ENCODE data around the gene FAM174B. TPM values are rescaled to one million over a fixed set of nuclear protein-coding genes. Genes with fewer than 3 reads are reported as not detected.
A peak's percentile ranks its signal among the peaks of the same experiment; 100 is the strongest.

Gene FAM174B
- total and polyA plus RNA-seq, 4 donors = 19.0 to 59.6 (median 42.3) TPM

- ATAC-seq (ENCODE audit: insufficient read depth, low FRiP score) (no peak), DNase-seq (no peak)
- 70 to 80% methylated on average over 5 of the region's 5 CpGs for WGBS, 2 donors
- H3K36me3 ChIP-seq (ENCODE audit: control insufficient read depth in 4 of 4, insufficient read depth in 4 of 4, low read length in 4 of 4) = no peaks in the 10 kb centered on the region
- H3K27me3 ChIP-seq (ENCODE audit: control insufficient read depth in 3 of 3, insufficient read depth in 3 of 3, low read length in 2 of 3) = no peaks in the 10 kb centered on the region
- no peak overlapping the region for H3K9ac ChIP-seq (ENCODE audit: insufficient read depth in 1 of 2, low read length in 2 of 2)
- no peaks in the 10 kb centered on the region for H3K9me3 ChIP-seq (ENCODE audit: control insufficient read depth in 4 of 4, insufficient read depth in 3 of 4, low read length in 3 of 4)
- H3K27ac ChIP-seq (ENCODE audit: low read depth in 1 of 2, low read length in 1 of 2) = no peak overlapping the region
- H3K4me3 ChIP-seq = no peak overlapping the region
- TF ChIP-seq CTCF (IDR thresholded peaks at IDR 0.05; ENCODE audit: control extremely low read depth, extremely low read depth) = no peak
- peaks cover 0 to 4% (median 0%) of the 10 kb centered on the region in 5 donors for H3K4me1 ChIP-seq (ENCODE audit: control insufficient read depth in 5 of 5, insufficient read depth in 5 of 5, low read length in 5 of 5)
Observed at GRCh38 chr15:92603743-92604470, 51.7 kb downstream of the FAM174B start.

DNA sequence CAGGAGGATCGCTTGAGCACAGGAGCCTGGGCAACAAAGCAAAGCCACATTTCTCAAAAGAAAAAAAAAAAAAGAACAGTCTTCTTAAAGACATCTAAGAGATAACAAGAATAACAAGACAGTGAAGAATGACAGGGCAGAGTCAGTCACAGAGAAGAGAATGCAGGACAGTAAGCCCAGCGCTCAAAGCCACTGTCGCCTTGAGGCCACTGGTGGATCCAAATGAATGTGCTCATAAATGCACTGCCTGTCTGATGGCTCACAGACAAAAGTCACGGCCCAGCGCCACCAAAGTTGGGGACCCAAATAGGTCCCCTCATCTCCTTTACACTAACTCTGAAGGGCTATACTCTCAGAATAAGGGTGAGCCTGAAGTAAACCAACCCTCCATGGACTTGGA lies 52.3 kb downstream of the FAM174B start:
- no peak for ATAC-seq (ENCODE audit: insufficient read depth, low FRiP score)
- DNase-seq = no peak

DNA sequence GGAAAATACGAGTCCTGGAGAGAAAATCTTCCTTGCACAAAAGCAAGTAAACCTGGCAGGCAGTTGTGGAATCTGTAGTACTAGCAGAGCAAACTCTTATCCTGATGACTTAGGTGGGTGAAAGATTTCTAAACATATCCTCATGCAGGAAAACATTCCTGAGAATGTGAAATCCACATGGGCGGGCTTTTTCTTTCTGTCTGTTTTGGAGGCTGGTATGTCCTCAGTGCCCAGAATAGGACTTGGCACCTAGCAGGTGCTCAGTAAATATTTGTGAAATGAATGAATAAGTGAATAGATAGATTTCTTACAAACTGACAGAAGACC lies 53.3 kb downstream of the FAM174B start:
- H3K9ac ChIP-seq (ENCODE audit: insufficient read depth in 1 of 2, low read length in 2 of 2) = no peak overlapping the region
- H3K36me3 ChIP-seq (ENCODE audit: control insufficient read depth in 4 of 4, insufficient read depth in 4 of 4, low read length in 4 of 4) = no peaks in the 10 kb centered on the region
- no peaks in the 10 kb centered on the region for H3K9me3 ChIP-seq (ENCODE audit: control insufficient read depth in 4 of 4, insufficient read depth in 3 of 4, low read length in 3 of 4)
- no peak for TF ChIP-seq CTCF (IDR thresholded peaks at IDR 0.05; ENCODE audit: control extremely low read depth, extremely low read depth)
- peak overlapping the region in 1 of 2 donors; percentile 46 for H3K27ac ChIP-seq (ENCODE audit: low read depth in 1 of 2, low read length in 1 of 2)
- DNase-seq (no peak), ATAC-seq (ENCODE audit: insufficient read depth, low FRiP score) (no peak)
- no peaks in the 10 kb centered on the region for H3K27me3 ChIP-seq (ENCODE audit: control insufficient read depth in 3 of 3, insufficient read depth in 3 of 3, low read length in 2 of 3)
- 61 to 78% methylated on average over 2 of the region's 2 CpGs for WGBS, 2 donors
- H3K4me1 ChIP-seq (ENCODE audit: control insufficient read depth in 5 of 5, insufficient read depth in 5 of 5, low read length in 5 of 5) = peaks cover 0 to 7% (median 0%) of the 10 kb centered on the region in 5 donors
- no peak overlapping the region for H3K4me3 ChIP-seq

More for the DNA sequence above, 52.3 kb downstream of the FAM174B start:
- no peaks in the 10 kb centered on the region for H3K27me3 ChIP-seq (ENCODE audit: control insufficient read depth in 3 of 3, insufficient read depth in 3 of 3, low read length in 2 of 3)
- no peak for TF ChIP-seq CTCF (IDR thresholded peaks at IDR 0.05; ENCODE audit: control extremely low read depth, extremely low read depth)
- no peak overlapping the region for H3K9ac ChIP-seq (ENCODE audit: insufficient read depth in 1 of 2, low read length in 2 of 2)
- no peak overlapping the region for H3K27ac ChIP-seq (ENCODE audit: low read depth in 1 of 2, low read length in 1 of 2)
- WGBS, 2 donors = 95 to 97% methylated on average over 5 of the region's 5 CpGs
- H3K4me3 ChIP-seq = no peak overlapping the region
- no peaks in the 10 kb centered on the region for H3K9me3 ChIP-seq (ENCODE audit: control insufficient read depth in 4 of 4, insufficient read depth in 3 of 4, low read length in 3 of 4)
- H3K4me1 ChIP-seq (ENCODE audit: control insufficient read depth in 5 of 5, insufficient read depth in 5 of 5, low read length in 5 of 5) = peaks cover 0 to 4% (median 0%) of the 10 kb centered on the region in 5 donors
- no peaks in the 10 kb centered on the region for H3K36me3 ChIP-seq (ENCODE audit: control insufficient read depth in 4 of 4, insufficient read depth in 4 of 4, low read length in 4 of 4)
